ENCODE results near the gene EVA1A. TPM values are rescaled to one million over a fixed set of nuclear protein-coding genes. Genes with fewer than 3 reads are reported as not detected.

EVA1A gene
- total RNA-seq, 1 donor from 2014 or later = not detected

- Mint-ChIP-seq H3K4me1 (ENCODE audit: low read depth) (no peaks in the 10 kb centered on the region), H3K27me3 (ENCODE audit: insufficient read depth) (peaks cover 4% of the 10 kb centered on the region), H3K27ac (no peak overlapping the region), H3K9me3 (no peaks in the 10 kb centered on the region), H3K36me3 (ENCODE audit: low read depth) (no peaks in the 10 kb centered on the region), H3K4me3 (no peak overlapping the region)
- intact Hi-C loops (cut with micrococcal nuclease) = no loop called here
- DNase-seq (ENCODE audit: low spot score) = no peak
Measured at GRCh38 chr2:75462206-75462605, 98.5 kb downstream of the EVA1A start.

DNA sequence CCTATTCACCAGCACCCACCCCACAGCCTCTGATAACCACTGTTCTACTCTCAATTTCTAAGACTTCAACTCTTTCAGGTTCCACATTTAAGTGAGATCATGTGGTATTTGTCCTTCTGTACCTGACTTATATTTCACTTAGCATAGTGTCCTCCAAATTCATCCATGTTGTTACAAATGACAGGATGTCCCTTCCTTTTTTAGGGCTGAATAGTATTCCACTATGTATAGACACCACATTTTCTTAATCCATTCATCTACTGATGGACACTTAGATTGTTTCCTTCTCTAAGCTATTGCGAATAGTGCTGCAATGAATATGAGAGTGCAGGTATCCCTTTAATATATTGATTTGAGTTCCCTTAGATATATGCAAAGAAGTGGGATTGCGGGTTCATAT is 100.1 kb downstream of the EVA1A start:
- Mint-ChIP-seq H3K36me3 (ENCODE audit: low read depth) (no peaks in the 10 kb centered on the region), H3K27ac (no peak overlapping the region), H3K27me3 (ENCODE audit: insufficient read depth) (peaks cover 2% of the 10 kb centered on the region), H3K4me1 (ENCODE audit: low read depth) (no peaks in the 10 kb centered on the region), H3K4me3 (no peak overlapping the region), H3K9me3 (no peaks in the 10 kb centered on the region)
- intact Hi-C loops (cut with micrococcal nuclease) = no loop called here
- no peak for DNase-seq (ENCODE audit: low spot score)

- no peaks in the 10 kb centered on the region for H3K36me3 Mint-ChIP-seq (ENCODE audit: low read depth)
- no peak overlapping the region for H3K4me3 Mint-ChIP-seq
- no peak overlapping the region for H3K27ac Mint-ChIP-seq
- H3K9me3 Mint-ChIP-seq = no peaks in the 10 kb centered on the region
- peaks cover 2% of the 10 kb centered on the region for H3K27me3 Mint-ChIP-seq (ENCODE audit: insufficient read depth)
- no peak for DNase-seq (ENCODE audit: low spot score)
- intact Hi-C loops (cut with micrococcal nuclease) = no loop called here
- H3K4me1 Mint-ChIP-seq (ENCODE audit: low read depth) = no peaks in the 10 kb centered on the region
Measured at GRCh38 chr2:75459565-75460310, 101.0 kb downstream of the EVA1A start.

DNA sequence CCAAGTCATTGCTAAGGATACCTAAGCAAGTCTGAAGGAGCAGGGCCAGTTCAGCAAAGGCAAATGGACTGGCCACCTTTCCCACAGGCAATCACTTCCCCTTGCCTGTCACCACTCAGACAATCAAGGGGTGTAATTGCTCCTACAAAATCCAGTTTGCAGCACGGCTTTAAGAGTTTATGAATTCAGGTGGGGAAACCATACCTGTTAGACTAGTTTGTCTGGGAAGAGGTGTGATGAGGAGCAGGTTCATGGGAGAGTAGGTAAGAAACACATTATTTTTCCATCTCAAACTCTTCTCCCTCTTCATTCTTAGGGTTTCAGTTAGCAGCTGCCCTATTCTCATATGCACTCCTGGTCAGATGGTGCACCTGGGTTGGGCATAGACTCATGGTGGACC is 102.5 kb downstream of the EVA1A start:
- no peaks in the 10 kb centered on the region for H3K36me3 Mint-ChIP-seq (ENCODE audit: low read depth)
- DNase-seq (ENCODE audit: low spot score) = no peak
- intact Hi-C loops (cut with micrococcal nuclease) = no loop called here
- H3K9me3 Mint-ChIP-seq = no peaks in the 10 kb centered on the region
- no peak overlapping the region for H3K4me3 Mint-ChIP-seq
- H3K4me1 Mint-ChIP-seq (ENCODE audit: low read depth) = no peaks in the 10 kb centered on the region
- H3K27ac Mint-ChIP-seq = no peak overlapping the region
- peaks cover 2% of the 10 kb centered on the region for H3K27me3 Mint-ChIP-seq (ENCODE audit: insufficient read depth)

DNA sequence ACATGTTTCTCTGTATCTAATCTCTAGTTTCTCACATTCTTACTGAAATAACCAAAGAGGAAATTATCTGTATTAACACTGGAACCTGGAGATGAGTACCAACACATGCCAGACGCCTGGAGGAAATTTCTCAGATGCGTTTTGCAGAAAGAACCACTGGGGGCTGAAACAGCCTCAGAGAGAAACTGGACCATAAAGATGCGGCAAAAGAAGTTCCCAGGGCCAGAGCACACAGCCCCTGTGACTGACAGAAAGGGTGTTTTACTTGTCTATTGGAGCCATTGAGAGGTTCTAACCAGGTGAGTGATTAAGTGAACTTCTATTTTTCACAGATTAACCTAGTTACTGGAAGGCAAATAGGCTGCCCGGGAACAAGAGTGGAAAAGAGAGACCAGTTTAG is 103.9 kb downstream of the EVA1A start:
- no peak overlapping the region for H3K4me3 Mint-ChIP-seq
- H3K27me3 Mint-ChIP-seq (ENCODE audit: insufficient read depth) = peaks cover 2% of the 10 kb centered on the region

GRCh38 chr2:75456111-75456510 is 104.6 kb downstream of the EVA1A start:
- Mint-ChIP-seq H3K4me1 (ENCODE audit: low read depth) (no peaks in the 10 kb centered on the region), H3K27me3 (ENCODE audit: insufficient read depth) (no peaks in the 10 kb centered on the region), H3K27ac (no peak overlapping the region), H3K36me3 (ENCODE audit: low read depth) (no peaks in the 10 kb centered on the region), H3K9me3 (no peaks in the 10 kb centered on the region), H3K4me3 (no peak overlapping the region)
- intact Hi-C loops (cut with micrococcal nuclease) = no loop called here
- DNase-seq (ENCODE audit: low spot score) = no peak

More for the DNA sequence above, 103.9 kb downstream of the EVA1A start:
- intact Hi-C loops (cut with micrococcal nuclease) = no loop called here
- no peak for DNase-seq (ENCODE audit: low spot score)
- Mint-ChIP-seq H3K27ac (no peak overlapping the region), H3K36me3 (ENCODE audit: low read depth) (no peaks in the 10 kb centered on the region), H3K9me3 (no peaks in the 10 kb centered on the region), H3K4me1 (ENCODE audit: low read depth) (no peaks in the 10 kb centered on the region)

- Mint-ChIP-seq H3K36me3 (ENCODE audit: low read depth) (no peaks in the 10 kb centered on the region), H3K4me1 (ENCODE audit: low read depth) (no peaks in the 10 kb centered on the region), H3K27ac (no peak overlapping the region), H3K4me3 (no peak overlapping the region), H3K9me3 (no peaks in the 10 kb centered on the region), H3K27me3 (ENCODE audit: insufficient read depth) (peaks cover under 1% of the 10 kb centered on the region)
- no peak for DNase-seq (ENCODE audit: low spot score)
- intact Hi-C loops (cut with micrococcal nuclease) = no loop called here
Measured at GRCh38 chr2:75454241-75454620, 106.5 kb downstream of the EVA1A start.

DNA sequence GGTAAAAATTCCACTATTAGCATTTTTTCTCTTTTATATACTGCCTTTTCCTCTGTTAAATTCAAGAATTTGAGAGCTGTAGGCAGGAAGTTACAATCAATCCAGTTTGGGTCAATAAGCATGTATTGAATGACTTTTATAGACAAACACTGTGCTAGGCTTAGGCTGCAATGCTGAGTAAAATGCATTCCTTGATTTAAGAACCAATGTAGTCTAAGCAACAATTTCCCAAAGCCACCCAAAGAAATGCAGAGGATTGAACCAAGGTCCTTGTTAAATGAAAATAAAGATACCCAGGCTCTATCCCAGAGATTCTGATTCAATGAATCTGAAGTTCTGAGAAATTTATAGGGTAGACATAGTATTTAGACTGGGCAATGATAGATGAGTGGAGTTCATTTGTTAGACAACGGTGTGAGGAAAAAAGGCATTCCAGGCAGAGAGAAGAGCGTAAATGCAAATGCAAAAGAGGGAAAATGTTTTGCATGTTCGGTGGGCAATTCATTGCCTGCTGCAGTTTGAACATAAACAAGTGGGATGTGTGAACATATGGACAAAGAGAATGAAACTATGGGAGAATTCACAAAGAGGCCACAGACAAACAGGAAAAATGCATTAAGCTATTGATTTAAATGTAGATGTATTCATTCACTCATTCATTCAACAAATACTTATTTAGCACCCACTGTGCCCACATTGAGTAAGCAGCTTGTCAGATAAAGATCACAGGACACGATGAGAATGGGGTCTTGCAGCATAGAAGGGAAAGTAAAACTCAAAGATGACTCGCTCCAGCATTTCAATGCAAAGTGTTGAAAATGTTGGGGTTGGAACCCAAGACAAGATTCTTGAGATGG is 107.1 kb downstream of the EVA1A start:
- Mint-ChIP-seq H3K4me1 (ENCODE audit: low read depth) (no peaks in the 10 kb centered on the region), H3K27me3 (ENCODE audit: insufficient read depth) (peaks cover 1% of the 10 kb centered on the region), H3K9me3 (no peaks in the 10 kb centered on the region), H3K36me3 (ENCODE audit: low read depth) (no peaks in the 10 kb centered on the region), H3K27ac (no peak overlapping the region), H3K4me3 (no peak overlapping the region)
- intact Hi-C loops (cut with micrococcal nuclease) = no loop called here
- DNase-seq (ENCODE audit: low spot score) = no peak

DNA sequence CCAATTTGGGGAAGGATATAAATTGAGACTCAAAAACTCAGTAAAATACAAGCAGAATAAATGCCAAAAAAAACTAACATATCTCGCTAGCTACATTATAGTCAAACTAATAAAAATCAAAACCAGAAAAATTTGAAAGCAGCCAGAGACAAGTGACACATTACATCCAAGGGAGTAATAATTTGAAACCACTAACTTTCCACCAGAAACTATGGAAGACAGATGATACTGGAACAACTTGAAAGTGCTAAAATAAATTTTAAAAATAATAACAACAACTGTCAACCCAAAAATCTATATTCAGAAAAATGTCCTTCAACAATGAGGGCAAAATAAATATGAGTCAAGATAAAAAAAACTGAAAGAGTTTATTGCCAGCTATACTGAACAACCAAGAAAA is 110.7 kb downstream of the EVA1A start:
- intact Hi-C loops (cut with micrococcal nuclease) = no loop called here
- Mint-ChIP-seq H3K4me3 (no peak overlapping the region), H3K27me3 (ENCODE audit: insufficient read depth) (peaks cover 1% of the 10 kb centered on the region), H3K36me3 (ENCODE audit: low read depth) (no peaks in the 10 kb centered on the region), H3K4me1 (ENCODE audit: low read depth) (no peaks in the 10 kb centered on the region), H3K9me3 (no peaks in the 10 kb centered on the region), H3K27ac (no peak overlapping the region)
- no peak for DNase-seq (ENCODE audit: low spot score)

- Mint-ChIP-seq H3K4me1 (ENCODE audit: low read depth) (no peaks in the 10 kb centered on the region), H3K27ac (no peak overlapping the region), H3K27me3 (ENCODE audit: insufficient read depth) (peaks cover 1% of the 10 kb centered on the region), H3K9me3 (no peaks in the 10 kb centered on the region), H3K4me3 (no peak overlapping the region), H3K36me3 (ENCODE audit: low read depth) (no peaks in the 10 kb centered on the region)
- no peak for DNase-seq (ENCODE audit: low spot score)
- intact Hi-C loops (cut with micrococcal nuclease) = no loop called here
Measured at GRCh38 chr2:75447176-75447575, 113.6 kb downstream of the EVA1A start.

Other genes with a start within 250 kb of the EVA1A start
- gene MRPL19, start 85.8 kb upstream of the EVA1A start, total RNA-seq = 74.5 and 75.0 TPM in 2 replicates
- 37.5 and 39.9 TPM in 2 replicates for gene GCFC2, start 150.0 kb upstream of the EVA1A start, total RNA-seq